A673 (cell line): ENCODE results near the gene GOLGA6L2. TPM values are rescaled to one million over a fixed set of nuclear protein-coding genes. Genes with fewer than 3 reads are reported as not detected.
"Not testable (repeated sequence)": the region's sequence is repeated elsewhere in the genome, so short reads cannot be mapped to it uniquely, and the experiment has no call there.

Source experiments
- BruUV-seq: library from RNA; stranded (reverse); fragments of 400-500 nt; replicated peaks from 2 replicates; lab custom pipeline; 2021; lab: Mats Ljungman, UMichigan
- CTCF ChIA-PET: fragments of 300-600 bp; sonication (Branson Sonifier 250); formaldehyde crosslinking; loops from one replicate; lab custom pipeline; 2022; ENCODE audit warnings: antibody characterized with exemption; lab: Charles Lee
- POLR2A ChIA-PET: fragments of 300-600 bp; sonication (Branson Sonifier 250); formaldehyde crosslinking; loops from one replicate; lab custom pipeline; 2022; ENCODE audit warnings: antibody characterized with exemption; ENCODE audit not compliant: low non-redundant PET; lab: Charles Lee
- DNase-seq: peaks from one replicate; pipeline ENCODE4 v3.0.0-alpha.2; 2015; ENCODE audit warnings: low spot score
- H3K27ac ChIP-seq: fragments of 200-600 bp; sonication (generic); 2 replicates; pipeline ENCODE4 v1.5.1; 2016; ENCODE audit warnings: mixed run types, low read depth, mild to moderate bottlenecking, mixed read lengths, antibody characterized with exemption, low read length; ENCODE audit not compliant: poor library complexity, severe bottlenecking
- H3K27me3 ChIP-seq: fragments of 200-600 bp; sonication (generic); replicated peaks from 2 replicates; pipeline ENCODE4 v1.6.1; 2017; ENCODE audit warnings: mixed run types, low read depth, mild to moderate bottlenecking, mixed read lengths, antibody characterized with exemption, low read length; ENCODE audit not compliant: insufficient read depth, poor library complexity
- H3K36me3 ChIP-seq: fragments of 200-600 bp; sonication (generic); 2 replicates; pipeline ENCODE4 v1.6.1; 2016; ENCODE audit warnings: mixed run types, mild to moderate bottlenecking, mixed read lengths, antibody characterized with exemption, low read length; ENCODE audit not compliant: insufficient read depth, poor library complexity, severe bottlenecking
- H3K4me1 ChIP-seq: fragments of 200-600 bp; sonication (generic); 2 replicates; pipeline ENCODE4 v1.6.1; 2017; ENCODE audit warnings: mixed run types, mild to moderate bottlenecking, mixed read lengths, antibody characterized with exemption, low read length; ENCODE audit not compliant: insufficient read depth, poor library complexity, severe bottlenecking
- H3K4me3 ChIP-seq: fragments of 200-600 bp; sonication (generic); 2 replicates; pipeline ENCODE4 v1.5.1; 2016; ENCODE audit warnings: low read depth, mixed run types, mild to moderate bottlenecking, mixed read lengths, low read length; ENCODE audit not compliant: poor library complexity, severe bottlenecking
- H3K9me3 ChIP-seq: fragments of 200-600 bp; sonication (generic); 2 replicates; pipeline ENCODE4 v1.6.1; 2016; ENCODE audit warnings: mixed run types, low read depth, mild to moderate bottlenecking, mixed read lengths, antibody characterized with exemption, low read length; ENCODE audit not compliant: poor library complexity, severe bottlenecking
- CTCF ChIP-seq: fragments of 300-800, 200-600 bp; sonication (generic); conservative IDR thresholded peaks from 2 replicates; pipeline ENCODE4 v1.5.1; 2017; ENCODE audit warnings: low read depth, mild to moderate bottlenecking, antibody characterized with exemption, low read length, moderate library complexity, mixed read lengths
- EZH2 ChIP-seq: fragments of 200-600 bp; sonication (generic); IDR thresholded peaks from 2 replicates; pipeline ENCODE4 v1.6.1; 2017; ENCODE audit warnings: borderline replicate concordance, low read depth, mild to moderate bottlenecking, mixed read lengths, antibody characterized with exemption, low read length; ENCODE audit not compliant: poor library complexity, severe bottlenecking
- intact Hi-C: fragments of 100-400 bp; cut with micrococcal nuclease; formaldehyde crosslinking; loops from one replicate; pipeline ENCODE4 v1.10.0; 2022; ENCODE audit not compliant: unreplicated experiment
- total RNA-seq: library from RNA; stranded (reverse); gene quantifications from 2 replicates; pipeline ENCODE4 v1.2.3, GENCODE V29; 2021

Gene GOLGA6L2
- total RNA-seq, 1 experiment from 2014 or later = not detected

- no peak for DNase-seq
- no peaks in the 10 kb centered on the region for H3K9me3 ChIP-seq
- CTCF ChIA-PET = no interaction called here
- intact Hi-C loops = loop anchor here (5.0 kb wide), 1 partner anchor 47 kb away; no protein-coding TSS in a partner anchor
- no peak overlapping the region for H3K27ac ChIP-seq
- H3K36me3 ChIP-seq = no peaks in the 10 kb centered on the region
- POLR2A ChIA-PET = no interaction called here
- no peaks in the 10 kb centered on the region for H3K27me3 ChIP-seq
- TF ChIP-seq CTCF = no peak
- no TSS peak for BruUV-seq
- no peaks in the 10 kb centered on the region for H3K4me1 ChIP-seq
- no peak overlapping the region for H3K4me3 ChIP-seq
These were observed 31.6 kb downstream of the GOLGA6L2 start for GRCh38 chr15:23415321-23415865.

- DNase-seq, POLR2A ChIA-PET, H3K27ac ChIP-seq, CTCF ChIA-PET, H3K36me3 ChIP-seq, BruUV-seq, H3K9me3 ChIP-seq, intact Hi-C loops, H3K4me1 ChIP-seq, H3K27me3 ChIP-seq, H3K4me3 ChIP-seq: not testable (repeated sequence)
These were observed 34.0 kb downstream of the GOLGA6L2 start for GRCh38 chr15:23412881-23413600.

- Histone ChIP-seq H3K27ac (no peak overlapping the region), H3K4me3 (no peak overlapping the region), H3K4me1 (no peaks in the 10 kb centered on the region), H3K9me3 (no peaks in the 10 kb centered on the region), H3K27me3 (no peaks in the 10 kb centered on the region), H3K36me3 (no peaks in the 10 kb centered on the region)
- TF ChIP-seq CTCF (no peak), EZH2 (no peak)
- no peak for DNase-seq
- POLR2A ChIA-PET = no interaction called here
- intact Hi-C loops = no loop called here
- BruUV-seq = no TSS peak
- CTCF ChIA-PET = no interaction called here
These were observed 35.2 kb downstream of the GOLGA6L2 start for GRCh38 chr15:23411841-23412240.

GRCh38 chr15:23403550-23403949, 43.5 kb downstream of the GOLGA6L2 start:
- no peaks in the 10 kb centered on the region for H3K36me3 ChIP-seq
- POLR2A ChIA-PET = no interaction called here
- no peaks in the 10 kb centered on the region for H3K27me3 ChIP-seq
- H3K4me3 ChIP-seq = no peak overlapping the region
- BruUV-seq = no TSS peak
- H3K4me1 ChIP-seq = no peaks in the 10 kb centered on the region
- intact Hi-C loops = no loop called here
- no peak overlapping the region for H3K27ac ChIP-seq
- no peaks in the 10 kb centered on the region for H3K9me3 ChIP-seq
- TF ChIP-seq CTCF (no peak), EZH2 (no peak)
- CTCF ChIA-PET = no interaction called here
- no peak for DNase-seq
